Heart left ventricle (tissue), 13 donors: ENCODE data around the gene UCN3.

Experiments used
- POLR2A ChIP-seq, 2 donors: fragments of 450-650 bp; IDR thresholded peaks; one replicate each; pipeline ENCODE4 v1.6.1; 2017; ENCODE audit warnings: antibody characterized with exemption in 2 of 2, mild to moderate bottlenecking in 2 of 2, moderate library complexity in 2 of 2
- TF ChIP-seq, protein P1 (sequence below), 12 donors: fragments of 200-600 bp; sonication (generic) in 4 of 12; IDR thresholded peaks; one replicate each; pipeline versions ENCODE4 v1.5.0 to v1.8.0; 2018 to 2022; ENCODE audit warnings: antibody characterized with exemption in 12 of 12, mild to moderate bottlenecking in 5 of 12
- donor health status: ischemic (EF 13 %, LVEDD 7.1; RV severe dilation, severe dysfunction).
- donor health status: DM: no; HTN: yes; CAD: no.
- donor health status: DM: no; HTN: no; CAD: no.
- donor health status: ischemic (EF 25% LVEDD 6.9; RV normal size, moderate dysfunction).
- donor health status: ischemic (EF 25% LVEDD 5.7; RV mildly dilated, moderate dysfunction).
- donor health status: ischemic (EF 35%, LVEDD 5.7; RV mildly dilated, moderate dysfunction).
- donor health status: nonischemic (EF 11% LVEDD 7.7; RV severe dilation, severe dysfunction).
- donor health status: DM: yes; HTN: yes; CAD: no.
- donor health status: PGD.
- donor health status: ischemic (EF 29% LVEDD 5.4; RV normal size, mild dysfunction).
- donor health status: nonischemic (EF 23%, LVEDD 6.1; RV moderate dilation, normal function).

DNA sequence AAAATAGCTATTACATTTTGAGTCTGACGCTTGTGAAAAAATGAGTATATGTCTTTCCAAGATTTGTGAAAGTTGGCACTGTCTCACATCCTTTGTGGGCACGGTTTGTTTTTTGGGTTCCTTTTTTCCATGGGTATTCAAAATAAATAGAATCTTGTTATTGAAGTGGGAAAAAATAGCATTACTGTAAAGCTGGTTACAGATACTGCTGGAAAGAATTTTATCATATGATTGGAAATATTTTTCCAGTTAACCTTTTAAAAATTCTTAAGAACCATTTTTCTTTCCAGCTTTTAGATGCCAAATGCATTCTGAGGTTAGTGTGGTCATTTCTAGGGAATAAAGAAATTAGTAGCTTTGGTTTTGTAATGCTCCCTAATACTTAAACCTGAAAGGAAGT lies 59.0 kb downstream of the UCN3 start:
- no peak for TF ChIP-seq POLR2A (IDR thresholded peaks at IDR 0.05)
- TF ChIP-seq, protein P1, sequence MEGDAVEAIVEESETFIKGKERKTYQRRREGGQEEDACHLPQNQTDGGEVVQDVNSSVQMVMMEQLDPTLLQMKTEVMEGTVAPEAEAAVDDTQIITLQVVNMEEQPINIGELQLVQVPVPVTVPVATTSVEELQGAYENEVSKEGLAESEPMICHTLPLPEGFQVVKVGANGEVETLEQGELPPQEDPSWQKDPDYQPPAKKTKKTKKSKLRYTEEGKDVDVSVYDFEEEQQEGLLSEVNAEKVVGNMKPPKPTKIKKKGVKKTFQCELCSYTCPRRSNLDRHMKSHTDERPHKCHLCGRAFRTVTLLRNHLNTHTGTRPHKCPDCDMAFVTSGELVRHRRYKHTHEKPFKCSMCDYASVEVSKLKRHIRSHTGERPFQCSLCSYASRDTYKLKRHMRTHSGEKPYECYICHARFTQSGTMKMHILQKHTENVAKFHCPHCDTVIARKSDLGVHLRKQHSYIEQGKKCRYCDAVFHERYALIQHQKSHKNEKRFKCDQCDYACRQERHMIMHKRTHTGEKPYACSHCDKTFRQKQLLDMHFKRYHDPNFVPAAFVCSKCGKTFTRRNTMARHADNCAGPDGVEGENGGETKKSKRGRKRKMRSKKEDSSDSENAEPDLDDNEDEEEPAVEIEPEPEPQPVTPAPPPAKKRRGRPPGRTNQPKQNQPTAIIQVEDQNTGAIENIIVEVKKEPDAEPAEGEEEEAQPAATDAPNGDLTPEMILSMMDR (IDR thresholded peaks at IDR 0.05) = no peak
